H54 (cell line): ENCODE data around the gene ZNF891.
A peak's percentile ranks its signal among the peaks of the same experiment; 100 is the strongest.

Experiments used
- DNase-seq: peaks from one replicate; pipeline ENCODE4 v3.0.0; 2011; ENCODE audit warnings: low spot score, mixed read lengths; ENCODE audit not compliant: insufficient read length
- FAIRE-seq: peaks from 3 replicates; lab custom pipeline; 2011; peaks lifted over from hg19 to GRCh38; lab: Jason Lieb, UNC
- POLR2A ChIP-seq: IDR thresholded peaks from 2 replicates; pipeline ENCODE4 v1.6.1; 2011; ENCODE audit warnings: low read depth, mild to moderate bottlenecking, low read length

ZNF891 gene

DNA sequence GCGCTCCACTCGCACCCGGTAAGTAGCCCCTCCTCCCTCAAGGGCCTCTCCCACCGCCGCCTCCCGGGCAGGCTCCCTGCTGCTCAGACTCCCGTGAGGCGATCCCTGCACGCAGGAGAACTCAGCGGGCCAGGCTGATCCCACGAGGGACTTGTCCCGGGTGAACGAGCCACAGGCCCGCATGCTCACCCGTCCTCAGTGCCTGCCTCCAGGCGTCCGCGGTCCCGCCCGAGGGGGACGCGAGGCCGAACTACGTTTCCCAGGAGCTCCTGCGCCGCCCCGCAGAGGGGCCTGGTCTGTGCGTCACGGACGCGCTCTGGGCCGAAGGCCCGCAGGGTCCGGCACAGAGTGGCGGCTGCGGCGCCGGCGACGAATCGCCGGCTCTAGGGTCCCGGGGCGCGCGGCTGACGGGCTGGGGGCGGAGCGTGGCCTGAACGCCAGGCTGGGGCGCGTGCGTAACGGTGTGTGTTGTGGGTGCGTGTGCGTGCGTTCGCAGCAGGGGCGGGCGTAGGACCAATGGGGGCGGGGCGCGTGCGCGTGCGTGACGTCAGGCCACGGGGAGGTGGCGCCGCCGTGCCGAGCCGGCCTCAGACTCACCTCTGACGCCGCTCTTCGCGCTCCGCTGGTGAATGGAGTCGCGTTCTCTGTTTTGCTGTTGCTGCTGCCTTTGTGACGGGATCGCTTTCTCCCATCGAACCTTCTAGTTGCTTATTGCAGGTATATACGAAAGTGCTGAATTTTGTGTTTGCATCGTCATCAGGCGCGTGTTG, at the start of gene ZNF891, which contains the start of gene ZNF10:
TSS of gene ZNF891 (minus strand) at position 237 of the 770 bp plus-strand sequence. CDS start 8,356 bp downstream, outside the sequence.
TSS of gene ZNF10 (plus strand) at position 590 of the 770 bp plus-strand sequence. CDS start 13,866 bp downstream, outside the sequence.
- FAIRE-seq = peak; percentile 91
- peak; percentile 92 for TF ChIP-seq POLR2A
- DNase-seq = peak; percentile 85

DNA sequence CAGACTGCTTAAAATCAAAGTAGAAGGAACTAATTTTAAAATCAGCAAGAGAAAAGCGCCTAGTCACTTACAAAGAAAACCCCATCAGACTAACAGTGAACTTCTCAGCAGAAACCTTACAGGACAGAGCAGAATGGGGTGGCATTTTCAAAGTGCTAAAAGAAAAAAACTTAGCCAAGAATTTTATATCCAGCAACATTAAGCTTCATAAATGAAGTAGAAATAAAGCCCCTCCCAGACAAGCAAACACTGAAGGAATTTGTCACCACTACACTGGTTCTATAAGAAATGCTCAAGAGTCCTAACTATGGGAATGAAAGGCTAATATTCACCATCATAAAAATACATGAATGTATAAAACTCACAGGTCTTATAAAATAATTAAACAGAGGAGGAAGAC, 44.8 kb upstream of the ZNF891 start:
- no peak for FAIRE-seq
- TF ChIP-seq POLR2A = no peak
- DNase-seq = no peak

DNA sequence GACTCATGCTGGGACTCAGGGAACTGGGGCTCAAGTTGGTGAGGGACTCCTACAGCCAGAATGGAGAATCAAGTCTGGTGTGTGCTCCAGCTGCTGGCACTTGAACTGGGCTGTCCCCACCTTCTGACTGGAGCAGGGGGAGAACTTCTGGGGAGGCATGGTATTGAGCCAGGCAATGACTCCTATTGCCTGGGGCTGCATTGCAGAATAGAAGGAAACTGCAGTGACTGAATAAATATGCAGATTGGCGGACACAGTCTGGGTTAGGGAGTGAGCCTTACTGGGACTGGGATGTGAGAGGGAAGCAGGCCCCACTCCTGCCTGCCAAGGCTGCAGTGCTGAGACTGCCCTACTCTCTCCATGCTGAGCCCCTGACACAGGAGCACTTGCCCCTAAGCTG, 42.4 kb upstream of the ZNF891 start:
- DNase-seq (no peak), FAIRE-seq (no peak)
- TF ChIP-seq POLR2A = no peak

DNA sequence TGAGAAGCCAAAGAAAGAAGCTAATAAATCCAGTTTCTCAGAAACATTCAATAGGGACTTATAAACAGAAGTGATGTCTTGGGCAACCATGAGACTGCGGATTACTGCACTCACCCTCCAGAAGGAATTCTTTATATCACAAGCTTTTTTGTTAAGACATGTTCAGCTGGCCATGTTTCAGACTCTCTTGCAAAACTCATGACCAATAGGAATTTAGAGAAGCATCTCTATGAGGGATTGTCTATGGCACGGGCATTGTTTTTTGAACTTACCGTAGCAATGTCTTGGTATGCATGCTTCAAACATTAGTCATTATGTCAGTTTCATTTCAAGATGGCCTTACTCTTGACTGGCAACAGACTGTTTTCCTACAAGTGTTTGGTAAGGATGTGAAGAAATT, 35.7 kb upstream of the ZNF891 start:
- FAIRE-seq = no peak

DNA sequence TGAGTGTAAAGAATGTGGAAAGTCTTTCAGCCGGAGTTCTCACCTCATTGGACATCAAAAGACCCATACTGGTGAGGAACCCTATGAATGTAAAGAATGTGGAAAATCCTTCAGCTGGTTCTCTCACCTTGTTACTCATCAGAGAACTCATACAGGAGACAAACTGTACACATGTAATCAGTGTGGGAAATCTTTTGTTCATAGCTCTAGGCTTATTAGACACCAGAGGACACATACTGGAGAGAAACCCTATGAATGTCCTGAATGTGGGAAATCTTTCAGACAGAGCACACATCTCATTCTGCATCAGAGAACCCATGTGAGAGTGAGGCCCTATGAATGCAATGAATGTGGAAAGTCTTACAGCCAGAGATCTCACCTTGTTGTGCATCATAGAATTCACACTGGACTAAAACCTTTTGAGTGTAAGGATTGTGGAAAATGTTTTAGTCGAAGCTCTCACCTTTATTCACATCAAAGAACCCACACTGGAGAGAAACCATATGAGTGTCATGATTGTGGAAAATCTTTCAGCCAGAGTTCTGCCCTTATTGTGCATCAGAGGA, 26.1 kb upstream of the ZNF891 start:
- FAIRE-seq = no peak
- no peak for DNase-seq

More for the DNA sequence above, 35.7 kb upstream of the ZNF891 start:
- no peak for TF ChIP-seq POLR2A
- peak; percentile 6 for DNase-seq

DNA sequence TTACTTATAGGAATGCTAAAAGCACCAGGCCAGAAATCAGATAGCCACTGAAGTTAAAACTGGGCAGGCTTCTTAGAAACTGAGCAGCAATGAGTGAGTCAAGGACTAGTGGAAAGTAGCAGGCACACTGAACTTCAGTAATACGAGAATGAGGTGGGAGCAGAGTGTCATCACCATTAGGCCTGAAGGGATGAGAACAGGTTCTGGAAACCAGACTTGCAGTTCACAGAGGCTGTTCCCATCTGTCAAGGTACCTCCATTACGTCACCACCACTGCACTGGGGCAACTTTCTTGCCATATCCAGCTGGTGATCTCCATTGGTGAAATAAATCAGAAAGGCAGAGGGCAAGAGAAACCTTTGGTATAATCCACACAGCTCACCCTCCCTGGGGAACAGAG, 15.9 kb upstream of the ZNF891 start:
- DNase-seq = no peak

More for the DNA sequence above, 26.1 kb upstream of the ZNF891 start:
- TF ChIP-seq POLR2A = no peak

DNA sequence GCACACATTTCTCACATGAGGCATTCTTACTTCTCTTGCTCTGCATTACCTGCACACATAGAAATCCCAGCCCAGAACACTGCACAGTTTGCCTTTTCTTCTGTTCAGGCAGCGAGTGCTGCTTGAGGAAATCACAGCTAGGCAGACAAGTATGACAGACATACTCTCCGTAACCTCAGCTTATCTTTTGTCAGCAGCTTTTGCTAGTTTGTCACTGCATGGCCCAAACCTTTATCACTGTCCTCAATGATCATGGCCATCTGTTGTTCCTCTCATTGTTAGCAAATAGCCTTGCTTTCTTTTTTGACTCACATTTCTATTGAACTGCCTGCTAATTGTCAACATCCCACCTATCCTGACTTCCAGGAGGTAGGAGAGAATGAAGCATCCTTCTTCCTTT, 5.7 kb upstream of the ZNF891 start:
- FAIRE-seq (no peak), DNase-seq (no peak)
- no peak for TF ChIP-seq POLR2A

More for the DNA sequence above, 15.9 kb upstream of the ZNF891 start:
- FAIRE-seq = no peak
- TF ChIP-seq POLR2A = no peak

DNA sequence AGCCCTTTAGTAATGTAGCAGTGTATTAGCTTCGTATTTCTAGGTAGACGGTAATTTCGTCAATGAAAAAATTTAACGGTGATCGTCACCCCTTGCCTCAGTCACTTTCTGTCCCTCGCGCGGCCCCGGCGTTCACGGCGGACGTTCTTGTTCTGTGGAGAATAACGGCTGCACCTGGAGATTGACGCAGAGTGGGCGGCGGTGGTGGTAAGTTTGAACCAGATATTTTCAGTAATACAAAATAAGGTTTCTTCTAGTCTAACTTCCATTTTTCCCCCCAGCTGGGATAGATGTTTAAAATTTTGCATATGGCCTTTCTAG, 694 bp upstream of the ZNF891 start:
- DNase-seq (no peak), FAIRE-seq (no peak)
- TF ChIP-seq POLR2A = no peak

DNA sequence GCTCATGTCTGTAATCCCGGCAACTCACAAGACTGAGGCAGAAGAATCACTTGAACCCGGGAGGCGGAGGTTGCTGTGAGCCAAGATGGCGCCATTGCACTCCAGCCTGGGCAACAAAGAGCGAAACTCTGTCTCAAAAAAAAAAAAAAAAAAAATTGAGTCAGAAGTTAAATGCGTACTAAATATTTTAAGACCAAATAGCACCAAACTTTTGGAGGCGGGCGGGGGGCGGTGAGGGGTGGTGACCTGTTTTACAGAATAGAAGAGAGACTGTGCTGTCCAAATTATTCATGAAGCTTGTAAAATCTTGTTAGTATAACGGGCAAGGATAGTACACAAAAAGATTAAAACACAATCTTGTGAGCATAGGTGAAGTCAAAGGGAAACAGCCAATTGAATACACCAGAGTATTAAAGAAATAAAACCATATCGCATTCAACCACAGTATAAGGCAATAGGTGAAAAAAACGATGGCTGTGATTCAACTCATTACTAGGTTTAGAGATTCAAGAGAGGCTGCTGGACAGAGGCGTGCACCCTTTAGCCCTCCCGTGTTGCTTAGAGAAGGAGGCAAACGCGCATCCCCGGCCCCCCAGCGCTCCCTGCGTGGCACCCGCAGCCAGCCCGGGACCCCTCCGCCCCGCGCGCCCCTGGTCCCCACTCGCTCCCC, 571 bp downstream of the ZNF891 start:
- FAIRE-seq (peak; percentile 15), DNase-seq (no peak)
- no peak for TF ChIP-seq POLR2A

DNA sequence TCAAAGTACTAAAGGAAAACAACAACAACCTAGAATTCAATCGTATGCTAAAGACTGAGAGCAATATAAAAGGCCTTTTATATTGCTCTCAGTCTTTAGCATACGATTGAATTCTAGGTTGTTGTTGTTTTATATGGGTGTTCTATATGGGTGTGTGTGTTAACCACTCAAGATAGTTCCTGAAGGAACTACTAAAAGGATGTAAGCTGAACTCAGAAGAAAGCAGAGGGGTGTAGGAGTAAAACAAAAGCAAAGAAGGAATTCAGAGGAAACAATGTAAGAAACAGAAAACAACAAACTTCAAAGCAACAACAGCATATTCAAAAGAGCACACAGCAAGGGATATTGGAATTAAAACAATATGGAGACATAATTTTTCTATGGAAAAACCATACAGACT, 5.4 kb downstream of the ZNF891 start:
- no peak for TF ChIP-seq POLR2A
- DNase-seq (no peak), FAIRE-seq (no peak)

DNA sequence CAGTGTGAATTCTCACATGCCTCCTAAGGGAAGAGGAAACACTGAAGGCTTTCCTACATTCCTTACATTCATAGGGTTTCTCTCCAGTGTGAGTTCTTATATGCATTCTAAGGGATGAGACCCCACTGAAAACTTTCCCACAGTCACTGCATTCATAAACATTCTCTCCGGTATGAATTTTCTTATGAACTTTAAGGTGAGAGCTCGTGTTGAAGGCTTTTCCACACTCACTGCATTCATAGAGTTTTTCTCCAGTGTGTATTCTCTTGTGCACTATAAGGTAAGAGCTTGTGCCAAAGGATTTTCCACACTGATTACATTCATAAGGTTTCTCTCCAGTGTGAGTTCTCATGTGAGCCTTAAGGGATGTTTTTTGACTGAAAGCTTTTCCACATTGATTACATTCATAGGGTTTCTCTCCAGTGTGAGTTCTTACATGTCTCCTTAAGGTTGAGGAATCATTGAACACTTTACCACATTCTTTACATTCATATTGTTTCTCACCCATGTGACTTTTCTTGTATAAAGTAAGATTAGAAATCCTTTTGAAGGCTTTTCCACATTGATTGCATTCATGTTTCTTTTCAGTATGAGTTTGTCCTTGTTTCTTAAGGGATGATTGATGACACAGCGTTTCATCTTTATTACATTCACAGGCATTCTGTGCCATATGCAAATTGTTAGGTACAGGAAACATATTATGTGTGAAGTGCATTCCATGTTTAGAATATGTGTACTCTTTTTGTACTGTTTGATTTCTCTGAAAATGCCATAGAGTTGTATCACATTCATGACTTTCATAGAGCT, 9.5 kb downstream of the ZNF891 start:
- DNase-seq (no peak), FAIRE-seq (peak; percentile 64)
- TF ChIP-seq POLR2A = no peak

DNA sequence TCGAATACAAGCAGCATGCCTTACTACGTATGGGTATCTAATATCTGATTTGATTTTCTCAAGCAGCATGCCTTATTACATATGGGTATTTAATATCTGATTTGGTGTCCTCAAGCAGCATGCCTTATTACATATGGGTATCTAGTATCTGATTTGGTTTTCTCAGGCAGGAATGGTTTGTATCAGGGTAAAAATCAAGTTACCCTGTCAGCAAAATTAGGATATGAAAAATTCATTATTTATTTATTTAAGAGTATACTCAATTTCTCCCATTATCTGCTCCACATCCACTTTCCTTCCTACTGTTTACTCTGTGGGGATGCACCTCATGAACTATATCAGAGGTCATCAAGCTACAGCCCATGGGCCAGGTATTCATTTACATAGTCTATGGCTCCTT, 21.9 kb downstream of the ZNF891 start:
- FAIRE-seq (no peak), DNase-seq (no peak)
- no peak for TF ChIP-seq POLR2A

DNA sequence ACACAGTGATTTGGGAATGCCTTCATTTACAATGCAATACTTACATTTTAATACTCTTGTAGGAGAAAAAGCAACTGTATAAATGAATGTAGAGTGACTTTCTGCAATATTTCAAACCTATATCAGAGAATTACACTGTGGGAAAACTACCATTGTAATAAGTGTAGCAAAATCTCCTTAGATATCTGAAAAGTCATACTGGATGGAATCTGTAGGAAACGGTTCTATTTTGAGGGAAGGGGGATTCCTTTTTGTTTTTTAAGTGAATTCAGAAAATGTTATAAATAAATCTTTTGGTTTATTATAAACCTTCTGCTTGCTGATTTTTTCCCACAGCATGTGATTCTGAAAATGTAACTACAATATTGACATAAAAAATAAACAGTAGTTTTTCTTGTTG, 23.0 kb downstream of the ZNF891 start:
- no peak for DNase-seq
- TF ChIP-seq POLR2A = no peak
- FAIRE-seq = no peak
